Stimulated activated naive CD8-positive, alpha-beta T cell treated with anti-CD3 and anti-CD28 coated beads, Interleukin-15, Interleukin-2, amounts not matched to agents 100 U/mL and 50 U/mL, for 24 hours (primary cell): ENCODE data around the gene JAKMIP3.

ENCODE experiments used
- ATAC-seq: fragments of 150-1000 bp; cut with Tn5 transposase; one replicate; pipeline ENCODE4 v1.10.0; 2021
- DNase-seq: peaks from one replicate; pipeline ENCODE4 v3.0.0; 2021

The JAKMIP3 gene

DNA sequence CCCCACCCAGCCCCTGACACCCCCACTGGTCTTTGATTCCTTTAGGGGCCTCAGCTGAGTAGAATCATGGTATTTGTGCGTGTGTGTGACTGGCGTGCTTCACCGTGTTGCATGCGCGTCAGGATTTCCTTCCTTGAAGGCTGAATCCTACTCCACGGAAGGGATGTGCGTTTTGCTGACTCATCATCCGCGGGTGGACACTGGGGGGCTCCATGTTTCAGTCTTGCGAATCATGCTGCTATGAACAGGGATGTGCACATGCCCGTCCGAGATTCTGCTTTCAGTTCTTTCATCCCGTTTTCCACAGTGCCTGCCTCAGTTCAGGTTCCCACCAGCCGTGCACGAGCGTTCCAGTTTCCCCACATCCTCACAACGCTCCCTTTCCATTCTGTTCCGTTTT, 20.9 kb upstream of the JAKMIP3 start:
- no peak for DNase-seq
- ATAC-seq, result no peak

DNA sequence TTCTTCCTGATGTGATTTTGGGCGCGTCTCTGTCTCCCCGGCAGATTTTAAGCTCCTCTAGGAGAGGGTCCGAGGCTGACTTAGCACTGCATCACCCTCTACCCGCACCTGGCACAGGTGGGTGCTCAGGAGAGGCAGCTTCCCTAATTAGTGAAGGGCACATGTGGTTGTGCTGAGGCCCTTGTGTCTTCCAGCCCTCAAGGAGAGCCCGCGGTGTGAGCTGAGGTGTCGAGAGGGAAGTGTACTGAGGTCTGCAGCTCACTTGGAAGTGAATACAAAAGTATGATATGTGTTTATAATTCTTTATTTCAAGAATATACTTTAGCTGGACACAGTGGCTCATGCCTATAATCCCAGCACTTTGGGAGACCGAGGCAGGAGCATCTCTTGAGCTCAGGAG, 20.4 kb upstream of the JAKMIP3 start:
- ATAC-seq, result no peak

DNA sequence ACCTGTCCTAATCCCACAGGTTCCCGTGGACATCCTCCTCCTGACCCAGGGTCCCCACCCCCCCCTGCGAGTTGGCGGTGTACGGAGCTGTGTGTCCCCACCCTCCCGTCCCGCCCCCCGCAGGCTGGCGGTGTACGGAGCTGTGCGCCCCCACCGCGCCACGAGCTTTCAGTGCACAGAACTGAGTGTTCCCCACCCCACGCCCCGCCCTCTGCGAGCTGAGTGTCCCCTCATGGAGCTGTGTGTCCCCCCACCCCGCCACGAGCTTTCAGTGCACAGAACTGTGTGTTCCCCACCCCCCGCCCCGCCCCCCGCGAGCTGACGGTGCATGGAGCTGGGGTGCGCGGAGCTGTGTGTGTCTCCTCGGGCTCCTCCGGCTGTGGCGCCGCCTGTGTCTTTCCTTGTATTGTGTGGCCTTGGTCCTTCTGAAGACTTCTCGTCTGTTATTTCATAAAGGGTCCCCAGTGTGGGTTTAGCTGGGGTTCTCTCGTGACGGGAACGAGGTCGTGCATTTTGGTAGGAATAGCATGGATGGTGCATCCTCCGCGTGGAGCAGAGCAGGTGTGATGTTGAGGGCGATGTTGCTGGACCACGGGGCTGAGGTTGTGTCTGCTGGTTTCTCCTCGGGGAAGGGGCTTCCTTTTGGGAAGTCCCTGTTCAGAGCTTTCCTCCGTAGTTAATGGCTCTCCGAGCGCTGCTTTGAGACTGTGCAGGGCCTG, 18.0 kb upstream of the JAKMIP3 start:
- DNase-seq, result no peak
- ATAC-seq, result no peak

More for the DNA sequence above, 20.4 kb upstream of the JAKMIP3 start:
- DNase-seq, result no peak

DNA sequence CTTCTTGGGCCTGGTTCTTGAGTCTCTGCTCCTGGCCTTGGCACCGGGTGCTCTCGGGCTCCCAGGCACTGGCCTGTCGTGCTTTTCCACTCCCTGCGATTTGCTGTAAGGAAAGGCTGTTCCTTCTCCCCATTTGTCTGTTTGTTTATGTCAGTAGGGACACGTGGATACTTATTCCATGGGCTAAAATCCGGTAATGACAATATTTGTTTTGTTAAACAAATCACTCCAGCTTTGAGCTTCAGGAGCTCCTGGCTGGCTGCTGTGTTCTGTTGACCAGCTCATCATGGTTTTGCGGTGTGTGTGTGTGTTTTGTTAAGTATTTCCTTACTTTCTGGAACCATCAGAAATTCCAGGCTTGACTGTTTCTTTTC, 17.5 kb upstream of the JAKMIP3 start:
- DNase-seq (no peak), ATAC-seq (no peak)

DNA sequence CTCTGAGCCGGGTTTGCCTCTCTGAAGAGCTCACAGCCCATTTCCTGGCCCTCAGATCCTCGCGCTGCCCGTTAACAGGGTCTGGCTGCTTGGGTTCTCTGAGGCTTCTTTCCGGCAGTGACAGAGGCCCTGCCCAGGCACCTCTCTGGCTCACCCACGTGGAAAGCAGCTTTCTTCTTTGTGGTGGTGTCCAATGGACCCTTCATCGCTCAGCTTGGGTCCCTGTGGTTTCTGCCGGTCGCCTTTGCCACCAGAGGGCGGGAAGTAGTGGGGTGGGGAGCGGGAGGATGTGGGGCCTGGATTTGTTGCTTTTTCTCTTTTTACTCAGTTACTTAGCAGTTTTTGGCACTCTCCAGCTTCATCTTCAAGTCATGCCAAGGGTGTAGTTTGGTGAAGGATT, 15.6 kb upstream of the JAKMIP3 start:
- ATAC-seq (no peak), DNase-seq (no peak)

DNA sequence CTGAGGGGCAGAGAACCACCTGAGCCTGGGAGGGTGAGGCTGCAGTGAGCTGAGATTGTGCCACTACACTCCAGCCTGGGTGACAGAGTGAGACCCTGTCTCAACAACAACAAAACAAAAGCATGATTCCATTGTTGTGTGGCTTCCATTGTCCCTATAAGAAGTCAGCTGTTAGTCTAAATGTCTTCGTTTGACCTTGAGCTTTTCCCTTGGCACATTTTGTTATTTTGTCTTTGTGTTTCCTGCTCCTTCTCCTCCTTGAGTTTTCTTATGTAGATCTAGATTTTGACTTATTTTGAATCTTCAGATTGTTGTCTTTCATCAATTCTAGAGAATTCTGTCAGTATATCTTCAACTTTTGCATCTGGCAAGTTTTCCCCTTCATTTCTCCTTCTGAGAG, 13.6 kb upstream of the JAKMIP3 start:
- no peak for DNase-seq
- no peak for ATAC-seq

DNA sequence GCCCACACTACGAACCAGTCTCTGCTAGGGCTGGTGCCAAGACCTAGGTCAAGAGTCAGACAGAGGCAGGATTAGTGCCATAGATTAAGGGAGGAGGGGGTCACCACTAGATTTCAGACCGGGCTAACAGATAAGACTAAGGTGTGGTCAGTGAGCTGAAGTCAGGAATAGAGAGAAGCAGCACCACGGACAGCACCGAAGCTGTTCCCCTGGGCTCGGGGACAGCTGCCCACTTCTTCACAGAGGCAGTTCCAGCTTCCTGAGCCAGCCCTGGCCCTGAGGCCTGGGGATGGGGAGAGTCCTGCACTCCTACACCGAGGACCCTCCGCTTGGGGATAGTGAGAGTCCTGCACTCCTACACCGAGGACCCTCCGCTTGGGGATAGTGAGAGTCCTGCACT, 11.2 kb upstream of the JAKMIP3 start:
- ATAC-seq, result no peak
- no peak for DNase-seq

DNA sequence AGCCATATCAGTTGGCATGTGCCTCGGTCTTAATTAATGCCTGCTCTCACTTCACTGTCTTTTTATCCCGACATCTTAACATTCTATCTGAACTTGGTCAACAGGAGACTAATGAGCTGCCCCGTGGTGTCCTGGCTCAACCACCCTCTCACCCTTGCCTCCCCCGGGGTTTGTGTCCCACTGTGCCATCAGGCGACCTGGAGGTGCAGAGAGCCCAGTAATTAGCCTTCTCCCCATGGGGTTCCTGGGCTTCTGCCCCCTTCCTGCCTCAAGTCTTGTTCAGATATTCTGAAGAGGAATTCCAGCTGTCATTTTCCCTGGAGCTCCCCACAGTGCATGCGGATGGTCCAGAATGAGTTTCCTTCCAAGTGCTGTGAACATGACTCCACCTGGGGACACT, 10.1 kb upstream of the JAKMIP3 start:
- ATAC-seq (no peak), DNase-seq (no peak)

DNA sequence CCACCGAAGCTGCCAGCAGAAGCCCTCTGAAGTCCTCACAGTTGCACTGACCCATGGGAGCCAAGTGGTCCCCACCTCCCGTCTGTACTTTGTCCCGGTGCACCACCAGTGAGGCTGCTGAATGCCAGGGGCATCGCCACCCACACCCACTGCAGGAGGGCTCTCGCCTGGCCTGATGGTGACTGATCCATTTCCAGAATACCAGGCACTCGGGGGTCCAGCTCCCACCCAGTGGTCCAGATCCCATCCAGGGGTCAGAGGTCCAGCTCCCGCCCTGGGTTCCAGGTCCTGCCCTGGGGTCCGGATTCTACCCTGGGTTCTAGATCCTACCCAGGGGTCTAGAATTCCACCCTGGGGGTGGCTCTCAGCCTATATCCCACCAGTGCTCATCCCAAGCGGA, 9.1 kb upstream of the JAKMIP3 start:
- ATAC-seq (no peak), DNase-seq (no peak)

DNA sequence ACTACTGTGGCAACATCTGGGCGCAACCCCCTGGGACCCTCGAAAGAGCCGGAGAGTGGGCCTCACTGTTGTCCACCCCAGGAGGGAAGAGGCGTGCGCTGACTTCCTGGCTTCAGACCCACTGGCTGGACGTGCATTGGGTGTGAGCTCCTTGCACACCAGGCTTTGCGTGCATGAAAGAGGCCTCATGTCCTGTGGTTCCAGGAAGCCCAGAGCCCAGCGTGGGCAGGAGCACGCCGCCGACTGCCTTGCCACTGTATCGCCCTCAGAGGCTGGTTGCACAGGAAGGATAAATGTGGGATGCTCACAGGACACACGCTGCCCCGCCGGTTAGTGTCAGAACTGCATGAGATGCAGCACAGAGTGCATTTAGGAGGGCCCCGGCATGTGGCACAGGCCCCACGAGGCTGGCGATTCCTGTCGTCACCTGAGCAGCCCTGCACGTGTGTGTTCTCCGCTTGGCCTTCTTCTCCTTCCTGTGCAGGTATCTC, 8.5 kb upstream of the JAKMIP3 start:
- no peak for ATAC-seq
- no peak for DNase-seq

DNA sequence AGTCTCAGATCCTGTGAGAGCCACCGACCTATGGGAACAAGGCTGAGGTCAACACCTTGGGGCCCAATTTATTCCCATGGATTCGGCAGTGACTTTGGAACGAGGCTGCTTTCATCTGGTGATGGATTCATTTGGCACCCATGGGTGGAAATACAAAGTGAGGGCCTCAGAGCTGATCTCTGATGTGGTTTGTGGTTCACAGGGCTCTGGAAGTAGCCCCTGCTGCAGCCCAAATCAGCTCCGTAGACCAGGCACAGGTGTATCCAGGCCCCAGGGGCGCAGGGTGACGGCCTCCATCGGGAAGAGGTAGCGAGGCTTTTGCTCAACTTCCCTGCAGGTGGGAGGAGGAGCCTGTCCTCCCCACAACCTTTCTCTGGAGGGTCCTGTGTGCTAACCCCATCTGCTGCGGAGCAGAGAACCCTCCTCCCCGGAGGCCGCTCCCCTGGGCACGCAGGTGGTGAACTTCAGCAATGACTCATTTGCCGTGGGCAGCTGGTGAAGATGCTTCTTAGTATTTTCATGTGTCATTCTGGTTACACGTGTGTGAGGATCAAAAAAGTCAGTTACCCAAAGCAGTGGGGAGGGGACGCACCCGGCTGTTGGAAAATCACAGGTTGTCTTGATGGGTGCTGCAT, 7.5 kb upstream of the JAKMIP3 start:
- DNase-seq, result peak; percentile 15
- ATAC-seq, result peak; percentile 58

DNA sequence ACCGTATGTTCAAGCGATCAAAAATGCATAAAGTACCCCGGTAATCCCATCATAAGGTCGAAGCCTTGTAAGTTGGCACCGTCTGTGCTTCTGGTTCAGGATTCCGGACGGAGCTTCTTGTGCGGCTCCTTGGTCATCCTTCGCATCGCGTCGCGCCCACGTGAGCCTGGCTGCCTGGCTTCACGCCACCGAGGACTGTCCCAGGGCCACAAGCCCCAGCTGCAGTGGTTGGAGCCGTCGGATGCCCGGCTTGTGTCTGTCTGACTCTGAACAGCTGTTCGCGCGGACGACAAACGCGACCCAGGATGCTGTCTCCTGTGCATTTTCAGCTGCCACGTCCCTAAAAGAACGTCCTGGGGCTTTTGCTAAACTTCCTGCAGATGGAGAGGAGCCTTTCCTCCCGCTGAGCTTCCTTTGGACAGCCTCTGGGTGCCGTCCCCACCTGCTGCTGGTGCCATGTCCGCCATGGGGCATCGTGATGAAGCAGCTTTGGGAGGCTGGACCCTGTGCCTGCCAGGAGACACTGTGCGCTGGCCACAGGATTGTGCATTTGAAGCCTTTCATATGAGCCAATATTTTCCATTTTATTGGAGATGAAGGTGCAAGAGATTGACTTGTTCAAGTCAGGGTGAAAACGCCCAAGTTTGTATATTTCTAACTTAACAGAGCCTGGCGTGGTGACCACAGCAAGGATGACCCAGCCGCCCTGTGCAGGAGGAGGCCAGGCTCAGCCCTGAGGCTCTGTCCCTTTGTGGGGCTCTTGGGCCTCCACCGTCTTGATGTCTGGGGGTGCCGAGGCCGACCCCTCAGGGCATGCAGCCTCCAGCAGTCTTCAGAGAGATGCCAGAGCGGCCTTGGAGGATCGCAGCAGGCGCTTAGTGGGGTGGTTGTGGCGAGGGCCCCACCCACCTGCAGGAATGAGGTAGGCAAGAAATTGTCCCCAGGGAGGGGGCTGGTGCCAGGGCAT, 6.7 kb upstream of the JAKMIP3 start:
- ATAC-seq, result no peak

DNA sequence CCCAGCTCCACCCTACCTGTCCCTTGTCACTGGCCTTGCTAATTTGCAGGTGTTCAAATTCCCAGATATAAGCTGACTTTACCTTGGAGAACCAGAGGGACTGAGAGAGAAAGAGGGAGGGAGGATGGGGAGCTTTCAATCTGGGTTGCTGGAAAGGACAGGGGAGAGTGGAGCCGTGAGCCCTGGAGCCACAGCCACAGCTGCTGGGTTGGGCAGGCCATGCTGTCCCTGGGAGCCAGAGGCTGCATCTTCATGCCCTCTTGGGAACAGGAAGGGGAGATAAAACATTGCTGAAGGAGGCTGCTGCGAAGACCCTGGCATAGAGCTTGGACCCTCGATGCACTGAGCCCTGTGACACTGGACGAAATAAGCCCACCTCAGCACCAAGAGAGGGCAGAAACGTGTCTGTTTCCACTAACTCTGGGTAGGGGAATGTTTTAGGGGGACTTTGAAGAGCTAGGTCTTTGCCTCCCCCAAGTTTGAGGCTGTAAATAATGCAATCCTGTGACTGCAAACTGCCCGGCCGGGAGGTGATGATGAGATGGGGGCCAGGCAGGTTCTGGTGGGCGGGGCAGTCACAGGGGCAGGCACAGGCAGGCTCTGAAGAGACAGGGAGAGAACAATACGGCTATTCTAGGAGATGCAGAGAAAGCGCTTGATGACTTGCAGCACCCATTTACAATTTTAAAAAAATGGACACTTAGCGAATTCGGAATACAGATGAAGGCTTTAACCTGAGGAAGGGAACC, 5.8 kb upstream of the JAKMIP3 start:
- no peak for ATAC-seq
- DNase-seq, result no peak

More for the DNA sequence above, 6.7 kb upstream of the JAKMIP3 start:
- no peak for DNase-seq

DNA sequence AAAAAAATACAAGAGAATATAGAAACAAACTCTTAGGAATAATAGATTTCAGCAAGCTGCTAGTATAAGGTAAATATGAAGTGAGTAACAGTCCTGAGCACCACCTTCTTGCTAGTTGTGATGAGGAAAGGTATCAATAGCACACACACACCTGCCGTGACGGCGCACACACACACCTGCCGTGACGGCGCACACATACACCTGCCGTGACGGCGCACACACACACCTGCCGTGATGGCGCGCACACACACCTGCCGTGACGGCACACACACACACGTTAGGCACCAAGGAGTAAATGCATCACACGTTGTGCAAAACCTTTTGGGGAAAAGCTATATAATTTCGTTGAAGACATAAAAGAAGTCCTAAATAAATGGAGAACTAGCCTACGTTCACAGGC, 4.7 kb upstream of the JAKMIP3 start:
- DNase-seq, result no peak
- no peak for ATAC-seq

DNA sequence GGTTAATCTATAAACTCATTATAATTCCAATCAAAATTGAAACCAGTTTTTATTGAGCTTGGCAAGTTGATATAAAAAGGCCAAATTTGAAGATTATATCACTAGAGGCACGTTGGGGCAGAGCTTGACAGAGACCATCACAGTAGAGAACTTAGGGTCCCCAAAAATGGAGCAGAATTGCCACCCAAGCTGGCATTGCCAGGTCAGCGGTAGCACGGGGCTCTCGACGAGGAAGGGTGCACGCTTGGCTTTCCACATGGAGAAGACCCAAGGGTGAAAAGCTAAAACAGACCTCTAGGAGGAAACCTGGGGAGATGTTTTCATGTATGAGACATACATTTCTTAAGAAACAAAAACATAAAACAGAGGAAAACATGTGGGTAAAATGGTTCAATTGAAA, 4.3 kb upstream of the JAKMIP3 start:
- no peak for ATAC-seq

DNA sequence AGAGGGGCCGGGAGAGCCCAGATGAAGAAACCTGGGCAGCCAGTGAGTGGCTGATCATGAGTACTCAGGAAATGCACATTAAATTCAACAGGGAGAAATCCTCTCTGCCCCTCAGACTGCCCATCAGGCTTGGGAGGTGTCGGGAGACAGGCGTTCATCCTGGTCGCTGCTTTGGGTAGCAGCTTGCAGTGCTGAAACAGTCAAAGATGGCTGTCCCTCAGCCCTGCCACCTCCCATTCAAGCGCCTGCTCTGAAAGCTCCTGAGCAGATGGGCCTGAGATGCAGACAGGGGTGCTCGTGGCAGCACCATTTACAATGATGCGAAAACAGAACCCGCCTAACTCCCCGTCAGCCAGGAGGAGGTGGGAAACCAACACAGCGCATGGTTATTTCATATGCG, 3.6 kb upstream of the JAKMIP3 start:
- no peak for DNase-seq
- ATAC-seq, result no peak

More for the DNA sequence above, 4.3 kb upstream of the JAKMIP3 start:
- no peak for DNase-seq

DNA sequence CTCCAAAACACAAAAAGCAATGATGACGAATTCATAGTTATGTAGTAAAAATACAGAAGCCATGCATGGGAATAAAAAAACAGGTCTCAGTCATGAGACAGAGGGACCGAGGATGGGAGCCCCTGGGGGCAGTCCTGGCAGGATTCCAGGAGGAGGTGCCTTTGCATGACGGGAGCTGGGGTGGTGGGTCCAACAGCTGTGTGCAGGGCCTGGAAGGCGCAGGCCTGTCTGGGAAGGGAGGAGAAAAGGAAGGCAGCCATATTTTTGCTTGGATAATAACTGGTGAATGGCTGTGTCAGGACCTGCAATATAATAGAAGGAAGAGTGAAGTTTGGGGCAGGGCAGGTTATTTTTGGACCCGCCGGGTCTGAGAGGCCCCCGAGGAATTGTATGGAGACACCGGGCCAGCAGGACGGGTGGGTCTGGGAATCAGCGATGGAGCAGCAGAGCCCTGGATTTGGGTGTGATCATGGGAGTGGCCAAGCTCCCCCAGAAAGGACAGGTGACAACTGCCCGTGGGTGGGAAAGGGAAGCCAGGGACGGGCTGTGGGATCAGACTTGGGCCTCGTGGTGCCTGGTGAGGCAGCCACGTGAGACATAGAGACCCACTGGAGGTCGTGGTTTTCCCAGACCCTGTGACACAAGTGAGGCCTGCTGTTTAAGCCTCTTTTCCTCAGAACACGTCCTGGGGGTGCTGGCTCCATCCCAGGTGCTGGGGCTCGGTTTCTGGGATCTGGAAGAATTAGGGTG, 2.9 kb upstream of the JAKMIP3 start:
- no peak for DNase-seq
- no peak for ATAC-seq

DNA sequence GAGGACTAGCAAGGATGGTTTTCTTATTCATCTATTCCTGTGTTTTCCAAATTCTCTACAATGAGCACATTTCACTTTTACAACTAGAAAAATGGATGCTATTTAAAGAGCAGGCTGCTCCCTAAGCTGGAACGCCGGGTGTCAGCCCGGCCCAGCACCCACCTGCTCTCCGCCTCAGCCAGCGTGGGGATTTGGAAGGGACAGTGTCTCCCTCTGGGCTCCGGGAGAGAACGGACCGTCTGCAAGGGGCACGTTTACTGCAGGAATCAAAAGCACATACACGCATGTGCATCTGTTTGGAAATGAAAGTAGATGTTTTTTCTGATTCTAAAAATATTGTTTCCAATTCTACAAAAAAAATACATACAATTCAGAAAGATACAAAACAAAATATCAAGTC, 2.3 kb upstream of the JAKMIP3 start:
- no peak for DNase-seq
- ATAC-seq, result no peak

DNA sequence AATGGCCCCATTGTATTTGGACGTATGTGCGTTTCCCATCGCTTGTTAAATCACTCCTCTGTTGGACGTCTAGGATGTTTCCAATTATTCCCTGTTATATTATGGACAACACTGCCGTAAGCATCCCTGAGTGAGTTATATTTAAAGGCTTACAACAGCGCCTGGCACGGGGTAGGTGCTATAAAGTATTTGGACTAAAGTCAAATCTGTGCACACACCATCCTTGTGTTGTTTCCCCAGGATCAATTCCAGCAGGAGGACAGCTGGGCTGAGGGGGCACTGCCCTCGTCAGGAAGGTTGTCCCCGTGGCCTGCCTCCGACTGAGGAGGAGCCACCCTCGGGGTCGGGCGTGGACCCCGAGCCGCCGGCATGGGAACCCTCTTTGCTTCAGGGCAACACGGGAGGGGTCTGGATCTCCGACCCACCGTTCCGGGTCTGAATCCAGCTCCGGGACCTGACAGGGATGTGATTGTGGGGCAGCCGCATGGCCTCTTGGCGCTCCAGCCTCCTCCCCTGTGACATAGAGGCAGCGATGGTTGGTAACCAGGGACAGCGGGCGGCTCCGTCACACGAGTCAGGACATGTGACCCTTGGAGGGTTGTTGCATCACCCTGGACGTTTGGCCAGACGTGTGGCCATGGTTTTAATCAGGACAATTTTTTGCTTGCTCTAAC, 1.5 kb upstream of the JAKMIP3 start:
- DNase-seq (no peak), ATAC-seq (no peak)

DNA sequence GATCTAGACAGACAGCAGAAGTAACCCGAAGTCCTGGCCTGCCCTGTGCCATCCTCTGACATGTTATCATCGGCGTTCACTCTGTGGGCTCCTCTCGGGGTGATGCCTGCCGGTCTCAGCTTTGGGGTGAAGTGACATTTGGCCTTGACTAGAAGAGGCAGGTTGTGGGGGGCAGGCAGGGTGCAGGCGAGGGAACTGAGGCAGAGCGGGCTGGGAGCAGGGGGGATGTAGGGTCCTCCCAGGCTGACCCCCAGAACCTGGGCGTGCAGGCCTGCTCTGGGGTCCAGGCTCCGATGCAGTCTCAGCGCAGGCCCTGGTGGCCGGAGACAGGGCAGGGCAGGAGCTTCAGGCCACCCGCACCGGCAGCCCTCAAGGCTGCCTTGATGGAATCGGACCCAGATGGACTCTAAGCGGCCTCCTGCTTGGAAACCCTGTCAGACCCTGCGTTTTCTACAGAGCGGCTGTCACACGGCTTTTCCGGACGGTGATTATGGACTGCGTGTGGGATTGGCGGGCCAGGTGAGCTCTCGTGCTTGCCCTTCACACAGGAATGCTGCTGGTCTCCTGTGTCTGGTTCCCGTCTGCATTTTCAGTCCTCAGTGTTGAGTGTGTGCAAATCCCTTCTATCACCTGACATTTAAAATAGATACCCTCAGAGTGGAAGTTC, 842 bp upstream of the JAKMIP3 start:
- no peak for ATAC-seq
- DNase-seq, result no peak
